PC-3 (cell line): Measurements from ENCODE around the gene ZNF574. TPM values are rescaled to one million over a fixed set of nuclear protein-coding genes. Genes with fewer than 3 reads are reported as not detected.

Experiments
- ATAC-seq: fragments of 200-7000 bp; cut with Tn5 transposase; 2 replicates; pipeline ENCODE4 v1.9.1; 2020; ENCODE audit warnings: mild to moderate bottlenecking, moderate library complexity
- BruUV-seq: library from RNA; stranded (reverse); fragments of 400-500 nt; replicated peaks from 2 replicates; lab custom pipeline; 2021; lab: Mats Ljungman, UMichigan
- CTCF ChIA-PET: fragments of 300-600 bp; sonication (Branson Sonifier 250); formaldehyde crosslinking; loops from one replicate; lab custom pipeline; 2022; ENCODE audit warnings: antibody characterized with exemption; lab: Charles Lee
- POLR2A ChIA-PET: fragments of 300-600 bp; sonication (Branson Sonifier 250); formaldehyde crosslinking; loops from one replicate; lab custom pipeline; 2022; ENCODE audit warnings: antibody characterized with exemption; ENCODE audit not compliant: unreplicated experiment; lab: Charles Lee
- DNase-seq: peaks from one replicate; pipeline ENCODE4 v3.0.0-alpha.2; 2015
- H2AFZ ChIP-seq: fragments of 300-600 bp; sonication (generic); 2 replicates; pipeline ENCODE4 v1.6.0; 2016; ENCODE audit warnings: antibody characterized with exemption, low read length
- H3F3A ChIP-seq: fragments of 300-600 bp; sonication (generic); one replicate; pipeline ENCODE4 v1.6.0; 2017; ENCODE audit warnings: antibody characterized with exemption, low read length, control low read depth, mild to moderate bottlenecking; ENCODE audit not compliant: unreplicated experiment
- H3K27ac ChIP-seq: fragments of 300-600 bp; sonication (generic); 2 replicates; pipeline ENCODE4 v1.5.1; 2016; ENCODE audit warnings: mild to moderate bottlenecking, low read length
- H3K27me3 ChIP-seq: fragments of 300-600 bp; sonication (generic); 2 replicates; pipeline ENCODE4 v1.6.1; 2016; ENCODE audit warnings: low read length, mixed read lengths
- H3K36me3 ChIP-seq: fragments of 300-600 bp; sonication (generic); 2 replicates; pipeline ENCODE4 v1.6.1; 2016; ENCODE audit warnings: low read depth, mixed run types, low read length, mixed read lengths
- H3K4me1 ChIP-seq: fragments of 300-600 bp; sonication (generic); 2 replicates; pipeline ENCODE4 v1.5.1; 2016; ENCODE audit warnings: low read length; ENCODE audit not compliant: insufficient read depth
- H3K4me2 ChIP-seq: fragments of 300-600 bp; sonication (generic); 2 replicates; pipeline ENCODE4 v1.6.0; 2016; ENCODE audit warnings: low read length
- H3K4me3 ChIP-seq: fragments of 300-600 bp; sonication (generic); 2 replicates; pipeline ENCODE4 v1.5.1; 2016; ENCODE audit warnings: mild to moderate bottlenecking, low read length, mixed read lengths
- H3K79me2 ChIP-seq: fragments of 300-600 bp; sonication (generic); 2 replicates; pipeline ENCODE4 v1.6.1; 2017; ENCODE audit warnings: low read length, mixed read lengths
- H3K9ac ChIP-seq: fragments of 300-600 bp; sonication (generic); 2 replicates; pipeline ENCODE4 v1.6.0; 2016; ENCODE audit warnings: mild to moderate bottlenecking, low read length
- H3K9me2 ChIP-seq: fragments of 300-600 bp; sonication (generic); replicated peaks from 2 replicates; pipeline ENCODE4 v1.6.1; 2016; ENCODE audit warnings: mixed run types, low read length, mixed read lengths
- H3K9me3 ChIP-seq: fragments of 300-600 bp; sonication (generic); 2 replicates; pipeline ENCODE4 v1.6.1; 2016; ENCODE audit warnings: low read length, mixed read lengths
- H4K20me1 ChIP-seq: fragments of 300-600 bp; sonication (generic); 2 replicates; pipeline ENCODE4 v1.6.1; 2016; ENCODE audit warnings: low read length, mixed read lengths
- EZH2 ChIP-seq: fragments of 300-600 bp; sonication (generic); IDR thresholded peaks from one replicate; pipeline ENCODE4 v1.6.1; 2017; ENCODE audit warnings: antibody characterized with exemption, mild to moderate bottlenecking, low read length; ENCODE audit not compliant: unreplicated experiment
- EZH2phosphoT487 ChIP-seq: fragments of 300-600 bp; sonication (generic); IDR thresholded peaks from 2 replicates; pipeline ENCODE4 v1.6.1; 2018; ENCODE audit warnings: mild to moderate bottlenecking, antibody characterized with exemption, low read length, borderline replicate concordance
- intact Hi-C: fragments of 100-400 bp; cut with micrococcal nuclease; formaldehyde crosslinking; loops from 2 replicates; pipeline ENCODE4 v1.9.0; 2023
- total RNA-seq: library from RNA; depleted of rRNA; stranded (reverse); fragments of >200 nt; gene quantifications from 2 replicates; pipeline ENCODE4 v1.2.3, GENCODE V29; 2014; rRNA removed
- TF ChIP-seq, protein P1 (sequence below): fragments of 300-600 bp; sonication (generic); conservative IDR thresholded peaks from 2 replicates; pipeline ENCODE4 v1.5.1; 2017; ENCODE audit warnings: antibody characterized with exemption, low read depth, mild to moderate bottlenecking, low read length

Gene ZNF574
- total RNA-seq, 1 experiment from 2014 or later, result 14.4 TPM

DNA sequence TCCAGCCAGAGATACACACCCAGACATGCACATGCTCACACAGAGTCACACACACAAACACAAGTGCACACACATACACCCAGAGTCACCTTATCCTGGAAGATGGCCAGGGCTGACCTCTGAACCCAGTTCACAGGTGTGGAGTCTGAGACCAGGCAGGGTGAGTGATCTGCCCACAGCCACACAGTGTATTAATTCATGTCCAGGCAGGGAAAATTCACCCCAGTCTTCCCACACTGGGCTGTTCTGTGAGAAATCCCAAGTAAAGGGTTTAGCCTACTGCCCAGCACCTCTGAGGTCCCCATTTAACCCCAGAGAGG, 54.2 kb downstream of the ZNF574 start:
- H3K4me2 ChIP-seq, result no peak overlapping the region

More for the DNA sequence above, 54.2 kb downstream of the ZNF574 start:
- DNase-seq (no peak), ATAC-seq (no peak)
- Histone ChIP-seq H3K9ac (no peak overlapping the region), H3K36me3 (no peaks in the 10 kb centered on the region), H3F3A (no peaks in the 10 kb centered on the region), H3K27me3 (no peaks in the 10 kb centered on the region), H4K20me1 (no peaks in the 10 kb centered on the region), H2AFZ (no peak overlapping the region), H3K4me1 (peaks cover 6% of the 10 kb centered on the region; the same call in 1 of the 2 replicates), H3K9me2 (no peaks in the 10 kb centered on the region), H3K9me3 (no peaks in the 10 kb centered on the region), H3K27ac (no peak overlapping the region), H3K79me2 (no peaks in the 10 kb centered on the region), H3K4me3 (no peak overlapping the region)
- intact Hi-C loops, result no loop called here
- BruUV-seq, result no TSS peak
- ChIA-PET POLR2A (no interaction called here), CTCF (no interaction called here)
- TF ChIP-seq EZH2 (no peak), EZH2phosphoT487 (no peak)
- TF ChIP-seq, protein P1, sequence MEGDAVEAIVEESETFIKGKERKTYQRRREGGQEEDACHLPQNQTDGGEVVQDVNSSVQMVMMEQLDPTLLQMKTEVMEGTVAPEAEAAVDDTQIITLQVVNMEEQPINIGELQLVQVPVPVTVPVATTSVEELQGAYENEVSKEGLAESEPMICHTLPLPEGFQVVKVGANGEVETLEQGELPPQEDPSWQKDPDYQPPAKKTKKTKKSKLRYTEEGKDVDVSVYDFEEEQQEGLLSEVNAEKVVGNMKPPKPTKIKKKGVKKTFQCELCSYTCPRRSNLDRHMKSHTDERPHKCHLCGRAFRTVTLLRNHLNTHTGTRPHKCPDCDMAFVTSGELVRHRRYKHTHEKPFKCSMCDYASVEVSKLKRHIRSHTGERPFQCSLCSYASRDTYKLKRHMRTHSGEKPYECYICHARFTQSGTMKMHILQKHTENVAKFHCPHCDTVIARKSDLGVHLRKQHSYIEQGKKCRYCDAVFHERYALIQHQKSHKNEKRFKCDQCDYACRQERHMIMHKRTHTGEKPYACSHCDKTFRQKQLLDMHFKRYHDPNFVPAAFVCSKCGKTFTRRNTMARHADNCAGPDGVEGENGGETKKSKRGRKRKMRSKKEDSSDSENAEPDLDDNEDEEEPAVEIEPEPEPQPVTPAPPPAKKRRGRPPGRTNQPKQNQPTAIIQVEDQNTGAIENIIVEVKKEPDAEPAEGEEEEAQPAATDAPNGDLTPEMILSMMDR, result no peak

Other genes starting within 250 kb of the ZNF574 start
- gene LYPD4, start 231.5 kb upstream of the ZNF574 start, total RNA-seq, result not detected in 2 replicates
- not detected in 2 replicates for gene DMRTC2, start 231.1 kb upstream of the ZNF574 start, total RNA-seq
- 1,687 and 1,830 TPM in 2 replicates for gene RPS19, start 215.9 kb upstream of the ZNF574 start, total RNA-seq
- 0.11 TPM in 1 of 2 replicates, not detected in the other for gene CD79A, start 198.9 kb upstream of the ZNF574 start, total RNA-seq
- 50.8 and 64.3 TPM in 2 replicates for gene ARHGEF1, start 193.0 kb upstream of the ZNF574 start, total RNA-seq
- gene ERFL, start 147.7 kb upstream of the ZNF574 start, total RNA-seq, result 0.11 and 0.58 TPM in 2 replicates
- gene RABAC1, start 116.8 kb upstream of the ZNF574 start, total RNA-seq, result 148 and 158 TPM in 2 replicates
- gene ATP1A3, start 81.9 kb upstream of the ZNF574 start, total RNA-seq, result 4.0 and 8.3 TPM in 2 replicates
- gene GRIK5, start 6.0 kb upstream of the ZNF574 start, total RNA-seq, result 0.12 TPM in 1 of 2 replicates, not detected in the other
- gene POU2F2, start 56.3 kb downstream of the ZNF574 start, total RNA-seq, result 1.4 and 2.4 TPM in 2 replicates
- 34.4 and 38.2 TPM in 2 replicates for gene DEDD2, start 141.5 kb downstream of the ZNF574 start, total RNA-seq
- 5.1 and 6.1 TPM in 2 replicates for gene ZNF526, start 144.1 kb downstream of the ZNF574 start, total RNA-seq
- gene GSK3A, start 166.4 kb downstream of the ZNF574 start, total RNA-seq, result 25.0 and 29.0 TPM in 2 replicates
- 17.0 and 40.2 TPM in 2 replicates for gene ERF, start 179.0 kb downstream of the ZNF574 start, total RNA-seq
- 9.8 and 21.4 TPM in 2 replicates for gene CIC, start 193.1 kb downstream of the ZNF574 start, total RNA-seq
- not detected in 2 replicates for gene PRR19, start 226.0 kb downstream of the ZNF574 start, total RNA-seq
- not detected in 2 replicates for gene PAFAH1B3, start 226.5 kb downstream of the ZNF574 start, total RNA-seq
- gene TMEM145, start 237.1 kb downstream of the ZNF574 start, total RNA-seq, result 0.29 and 0.69 TPM in 2 replicates
- 7.7 and 12.2 TPM in 2 replicates for gene MEGF8, start 249.5 kb downstream of the ZNF574 start, total RNA-seq